ENCODE results near the gene CCDC157. TPM values are rescaled to one million over a fixed set of nuclear protein-coding genes. Genes with fewer than 3 reads are reported as not detected.

CCDC157 gene
- total RNA-seq, 1 donor from 2014 or later: 2.9 TPM

GRCh38 chr22:30314915-30315314, 41.9 kb upstream of the CCDC157 start:
- Mint-ChIP-seq H3K4me1 (ENCODE audit: unreplicated experiment) (peaks cover 36% of the 10 kb centered on the region), H3K27ac (ENCODE audit: unreplicated experiment) (no peak overlapping the region), H3K9me3 (ENCODE audit: unreplicated experiment) (no peaks in the 10 kb centered on the region), H3K4me3 (ENCODE audit: unreplicated experiment) (no peak overlapping the region), H3K27me3 (ENCODE audit: unreplicated experiment) (no peaks in the 10 kb centered on the region), H3K36me3 (ENCODE audit: unreplicated experiment) (no peaks in the 10 kb centered on the region)
- TF ChIP-seq CTCF (IDR thresholded peaks at IDR 0.05): no peak
- DNase-seq (ENCODE audit: extremely low spot score, unreplicated experiment): no peak

GRCh38 chr22:30315962-30316576, 40.7 kb upstream of the CCDC157 start:
- Mint-ChIP-seq H3K4me3 (ENCODE audit: unreplicated experiment) (no peak overlapping the region), H3K27ac (ENCODE audit: unreplicated experiment) (no peak overlapping the region), H3K9me3 (ENCODE audit: unreplicated experiment) (no peaks in the 10 kb centered on the region), H3K4me1 (ENCODE audit: unreplicated experiment) (peaks cover 31% of the 10 kb centered on the region), H3K36me3 (ENCODE audit: unreplicated experiment) (no peaks in the 10 kb centered on the region), H3K27me3 (ENCODE audit: unreplicated experiment) (no peaks in the 10 kb centered on the region)
- DNase-seq (ENCODE audit: extremely low spot score, unreplicated experiment): no peak
- no peak for TF ChIP-seq CTCF (IDR thresholded peaks at IDR 0.05)

- H3K4me3 Mint-ChIP-seq (ENCODE audit: unreplicated experiment): no peak overlapping the region
- no peak overlapping the region for H3K27ac Mint-ChIP-seq (ENCODE audit: unreplicated experiment)
- no peak for TF ChIP-seq CTCF (IDR thresholded peaks at IDR 0.05)
- H3K9me3 Mint-ChIP-seq (ENCODE audit: unreplicated experiment): no peaks in the 10 kb centered on the region
- H3K36me3 Mint-ChIP-seq (ENCODE audit: unreplicated experiment): peaks cover 2% of the 10 kb centered on the region
- no peak for DNase-seq (ENCODE audit: extremely low spot score, unreplicated experiment)
- H3K27me3 Mint-ChIP-seq (ENCODE audit: unreplicated experiment): no peaks in the 10 kb centered on the region
- H3K4me1 Mint-ChIP-seq (ENCODE audit: unreplicated experiment): peaks cover 18% of the 10 kb centered on the region
Observed at GRCh38 chr22:30317778-30318177, 39.0 kb upstream of the CCDC157 start.

- DNase-seq (ENCODE audit: extremely low spot score, unreplicated experiment): no peak
- TF ChIP-seq CTCF (IDR thresholded peaks at IDR 0.05): no peak
Observed at GRCh38 chr22:30318799-30319419, 37.9 kb upstream of the CCDC157 start.

GRCh38 chr22:30320021-30320556, 36.7 kb upstream of the CCDC157 start:
- H3K27ac Mint-ChIP-seq (ENCODE audit: unreplicated experiment): no peak overlapping the region
- no peak for TF ChIP-seq CTCF (IDR thresholded peaks at IDR 0.05)
- no peaks in the 10 kb centered on the region for H3K9me3 Mint-ChIP-seq (ENCODE audit: unreplicated experiment)
- H3K36me3 Mint-ChIP-seq (ENCODE audit: unreplicated experiment): peaks cover 2% of the 10 kb centered on the region
- peaks cover 25% of the 10 kb centered on the region for H3K4me1 Mint-ChIP-seq (ENCODE audit: unreplicated experiment)
- no peaks in the 10 kb centered on the region for H3K27me3 Mint-ChIP-seq (ENCODE audit: unreplicated experiment)
- no peak overlapping the region for H3K4me3 Mint-ChIP-seq (ENCODE audit: unreplicated experiment)
- DNase-seq (ENCODE audit: extremely low spot score, unreplicated experiment): no peak

More at GRCh38 chr22:30318799-30319419, 37.9 kb upstream of the CCDC157 start:
- Mint-ChIP-seq H3K9me3 (ENCODE audit: unreplicated experiment) (no peaks in the 10 kb centered on the region), H3K4me3 (ENCODE audit: unreplicated experiment) (no peak overlapping the region), H3K27ac (ENCODE audit: unreplicated experiment) (no peak overlapping the region), H3K36me3 (ENCODE audit: unreplicated experiment) (peaks cover 2% of the 10 kb centered on the region), H3K4me1 (ENCODE audit: unreplicated experiment) (peaks cover 14% of the 10 kb centered on the region), H3K27me3 (ENCODE audit: unreplicated experiment) (no peaks in the 10 kb centered on the region)
